Mammary epithelial cell (primary cell): ENCODE measurements around the gene JMJD7.

Source experiments
- CTCF ChIP-seq, 2 donors: IDR thresholded peaks in 1 of 2; conservative IDR thresholded peaks in 1 of 2; 2 replicates each; pipeline ENCODE4 v1.5.1; 2011 to 2012; ENCODE audit warnings: inconsistent platforms in 2 of 2, low read length in 2 of 2, mild to moderate bottlenecking in 2 of 2, control low read depth in 1 of 2, low read depth in 1 of 2; ENCODE audit not compliant: insufficient read depth in 1 of 2; ENCODE audit errors: extremely low read depth in 1 of 2
- EZH2 ChIP-seq: IDR thresholded peaks from 2 replicates; pipeline ENCODE4 v1.6.1; 2012; ENCODE audit warnings: low read length, inconsistent platforms, borderline replicate concordance

- TF ChIP-seq CTCF (conservative IDR thresholded peaks at IDR 0.05 in 1 of 2, IDR thresholded peaks at IDR 0.05 in 1 of 2; ENCODE audit: extremely low read depth in 1 of 2, insufficient read depth in 1 of 2, low read depth in 1 of 2, low read length in 2 of 2): no peak
- no peak for TF ChIP-seq EZH2
These were observed 36.4 kb upstream of the JMJD7 start for GRCh38 chr15:41791547-41791937.
